CD14-positive monocyte (primary cell): ENCODE results near the gene C12orf75. TPM values are rescaled to one million over a fixed set of nuclear protein-coding genes. Genes with fewer than 3 reads are reported as not detected.
"Not testable (repeated sequence)": the region's sequence is repeated elsewhere in the genome, so short reads cannot be mapped to it uniquely, and the experiment has no call there.

ENCODE experiments used
- DNase-seq, 3 donors: peaks; one replicate each; pipeline ENCODE4 v3.0.0-alpha.2; 2011 to 2022
- H2AFZ ChIP-seq: 2 replicates; pipeline ENCODE4 v1.6.0; 2012; ENCODE audit warnings: mild to moderate bottlenecking, low read depth, low read length, inconsistent platforms; ENCODE audit not compliant: insufficient read depth, poor library complexity, severe bottlenecking
- H3K27ac ChIP-seq, 2 donors: 1 replicate in 1 of 2; 2 replicates in 1 of 2; pipeline ENCODE4 v1.5.1; 2012 to 2013; ENCODE audit warnings: low read length in 2 of 2, control low read depth in 1 of 2, inconsistent platforms in 1 of 2, low read depth in 1 of 2, mild to moderate bottlenecking in 1 of 2
- H3K27me3 ChIP-seq, 2 donors: one replicate each; pipeline versions ENCODE4 v1.6.0 to v1.6.1; 2011 to 2013; ENCODE audit warnings: low read length in 2 of 2; ENCODE audit not compliant: control insufficient read depth in 2 of 2, insufficient read depth in 2 of 2
- H3K36me3 ChIP-seq, 2 donors: replicated peaks in 1 of 2; 1 replicate in 1 of 2; 2 replicates in 1 of 2; pipeline versions ENCODE4 v1.5.1 to v1.6.1; 2012 to 2013; ENCODE audit warnings: low read length in 2 of 2, control low read depth in 1 of 2, inconsistent platforms in 1 of 2, mild to moderate bottlenecking in 1 of 2; ENCODE audit not compliant: insufficient read depth in 2 of 2, control insufficient read depth in 1 of 2
- H3K4me1 ChIP-seq, 2 donors: 1 replicate in 1 of 2; 2 replicates in 1 of 2; pipeline versions ENCODE4 v1.5.1 to v1.6.1; 2012 to 2013; ENCODE audit warnings: low read length in 2 of 2, control low read depth in 1 of 2, inconsistent platforms in 1 of 2, mild to moderate bottlenecking in 1 of 2, moderate library complexity in 1 of 2; ENCODE audit not compliant: insufficient read depth in 2 of 2, control insufficient read depth in 1 of 2
- H3K4me2 ChIP-seq: replicated peaks from 2 replicates; pipeline ENCODE3; 2012; ENCODE audit warnings: low read length, moderate library complexity, mild to moderate bottlenecking; ENCODE audit not compliant: poor library complexity, severe bottlenecking; ENCODE audit errors: extremely low read depth
- H3K4me3 ChIP-seq, 3 experiments: fragments of 200-600 bp in 1 of 3; sonication (generic) in 1 of 3; replicated peaks in 1 of 3; 1 replicate in 2 of 3; 2 replicates in 1 of 3; pipeline ENCODE4 v1.5.1; 2011 to 2013; ENCODE audit warnings: low read length in 3 of 3, mild to moderate bottlenecking in 3 of 3, control low read depth in 2 of 3, low read depth in 2 of 3, inconsistent platforms in 1 of 3, moderate library complexity in 1 of 3
- H3K79me2 ChIP-seq: 2 replicates; pipeline ENCODE4 v1.6.0; 2012; ENCODE audit warnings: mild to moderate bottlenecking, control low read depth, inconsistent platforms, low read length, moderate library complexity; ENCODE audit not compliant: insufficient read depth
- H3K9ac ChIP-seq: 2 replicates; pipeline ENCODE4 v1.6.0; 2017; ENCODE audit warnings: low read length, mild to moderate bottlenecking; ENCODE audit not compliant: insufficient read depth, poor library complexity, severe bottlenecking
- H3K9me3 ChIP-seq, 2 donors: replicated peaks in 1 of 2; 1 replicate in 1 of 2; 2 replicates in 1 of 2; pipeline versions ENCODE4 v1.5.1 to v1.6.1; 2012 to 2013; ENCODE audit warnings: low read length in 2 of 2, control low read depth in 1 of 2; ENCODE audit not compliant: control insufficient read depth in 1 of 2, insufficient read depth in 1 of 2
- H4K20me1 ChIP-seq: 2 replicates; pipeline ENCODE4 v1.6.0; 2012; ENCODE audit warnings: mild to moderate bottlenecking, low read length, control low read depth, moderate library complexity; ENCODE audit not compliant: insufficient read depth
- H3K27ac Mint-ChIP-seq, 7 donors: one replicate each; pipeline ENCODE4 v1.8.0; 2020; ENCODE audit warnings: mild to moderate bottlenecking in 7 of 7, mixed read lengths in 7 of 7, moderate library complexity in 6 of 7, inconsistent platforms in 2 of 7
- H3K27me3 Mint-ChIP-seq, 3 donors: one replicate each; pipeline ENCODE4 v1.8.0; 2021 to 2022; ENCODE audit warnings: low read depth in 3 of 3, mild to moderate bottlenecking in 3 of 3, mixed read lengths in 3 of 3, moderate library complexity in 3 of 3, inconsistent platforms in 1 of 3
- H3K36me3 Mint-ChIP-seq, 2 donors: one replicate each; pipeline ENCODE4 v1.8.0; 2020; ENCODE audit warnings: mixed read lengths in 2 of 2, inconsistent platforms in 1 of 2, mild to moderate bottlenecking in 1 of 2
- H3K4me1 Mint-ChIP-seq: one replicate; pipeline ENCODE4 v1.8.0; 2020; ENCODE audit warnings: mild to moderate bottlenecking, mixed read lengths
- H3K4me3 Mint-ChIP-seq, 2 donors: one replicate each; pipeline ENCODE4 v1.8.0; 2020; ENCODE audit warnings: mild to moderate bottlenecking in 2 of 2, mixed read lengths in 2 of 2, moderate library complexity in 1 of 2
- H3K9me3 Mint-ChIP-seq, 7 donors: one replicate each; pipeline ENCODE4 v1.8.0; 2020 to 2022; ENCODE audit warnings: mixed read lengths in 7 of 7, mild to moderate bottlenecking in 6 of 7, moderate library complexity in 6 of 7, inconsistent platforms in 2 of 7
- WGBS: methylation state at CpG from one replicate; pipeline ENCODE4 v1.1.5; 2013; ENCODE audit warnings: missing lambda C conversion rate; ENCODE audit not compliant: insufficient coverage; 5-methylcytosine and 5-hydroxymethylcytosine counted together
- intact Hi-C, 2 donors: fragments of 100-400 bp; cut with micrococcal nuclease; formaldehyde crosslinking; loops; one replicate each; pipeline versions ENCODE4 v1.15.0 to v1.15.1; 2023
- polyA plus RNA-seq, 3 donors: library from polyadenylated mRNA; depleted of rRNA in 1 of 3; unstranded in 2 of 3; stranded (reverse) in 1 of 3; fragments of 300-500 nt in 2 of 3; fragments of >200 nt in 1 of 3; fragmentation: Illumina TruSeq in 2 of 3; gene quantifications; 1 replicate in 2 of 3; 2 replicates in 1 of 3; pipeline ENCODE4 v1.2.3, GENCODE V29; 2012 to 2021

Gene C12orf75
- polyA plus RNA-seq, 3 donors = 0.45 to 0.73 (median 0.73) TPM

- intact Hi-C loops, H4K20me1 ChIP-seq, DNase-seq, H3K27me3 Mint-ChIP-seq, H3K9ac ChIP-seq, H3K27ac Mint-ChIP-seq, H3K4me3 ChIP-seq, H2AFZ ChIP-seq, H3K36me3 Mint-ChIP-seq, H3K36me3 ChIP-seq, H3K4me2 ChIP-seq, H3K4me1 Mint-ChIP-seq, H3K4me1 ChIP-seq, H3K4me3 Mint-ChIP-seq, H3K27me3 ChIP-seq, H3K79me2 ChIP-seq, H3K27ac ChIP-seq: not testable (repeated sequence)
- H3K9me3 ChIP-seq = peaks cover 13 to 16% of the 10 kb centered on the region in 2 donors
- no CpG with 5 or more reads among the region's 2 CpGs for WGBS
- H3K9me3 Mint-ChIP-seq = peaks cover 14 to 28% (median 21%) of the 10 kb centered on the region in 7 donors
Observed at GRCh38 chr12:105310476-105311085, 19.9 kb upstream of the C12orf75 start.

GRCh38 chr12:105311936-105312335, 18.6 kb upstream of the C12orf75 start:
- H3K9ac ChIP-seq, H3K36me3 Mint-ChIP-seq, H3K27me3 ChIP-seq, H3K36me3 ChIP-seq, H3K27ac Mint-ChIP-seq, H2AFZ ChIP-seq, intact Hi-C loops, H4K20me1 ChIP-seq, H3K27me3 Mint-ChIP-seq, H3K4me1 ChIP-seq, H3K79me2 ChIP-seq, H3K27ac ChIP-seq, H3K4me3 ChIP-seq, DNase-seq, H3K4me1 Mint-ChIP-seq, H3K4me2 ChIP-seq, H3K4me3 Mint-ChIP-seq: not testable (repeated sequence)
- peaks cover 14 to 28% (median 22%) of the 10 kb centered on the region in 7 donors for H3K9me3 Mint-ChIP-seq
- no CpG with 5 or more reads among the region's 3 CpGs for WGBS
- H3K9me3 ChIP-seq = peaks cover 13 to 16% of the 10 kb centered on the region in 2 donors

DNA sequence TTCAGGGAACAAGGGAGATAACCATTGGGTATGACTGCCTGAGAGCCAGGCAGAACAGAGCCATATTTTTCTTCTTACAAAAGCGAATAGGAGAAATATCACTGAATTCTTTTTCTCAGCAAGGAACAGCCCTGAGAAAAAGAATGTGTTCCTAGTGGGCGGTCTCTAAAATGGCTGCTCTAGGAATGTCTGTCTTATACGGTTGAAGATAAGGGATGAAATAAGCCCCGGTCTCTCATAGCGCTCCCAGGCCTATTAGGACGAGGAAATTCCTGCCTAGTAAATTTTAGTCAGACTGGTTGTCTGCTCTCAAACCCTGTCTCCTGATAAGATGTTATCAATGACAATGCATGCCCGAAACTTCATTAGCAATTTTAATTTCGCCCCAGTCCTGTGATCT, 16.7 kb upstream of the C12orf75 start:
- H3K4me3 Mint-ChIP-seq, H3K27me3 ChIP-seq, H3K79me2 ChIP-seq, H3K4me3 ChIP-seq, H3K9ac ChIP-seq, H3K4me1 Mint-ChIP-seq, H3K36me3 Mint-ChIP-seq, H3K4me1 ChIP-seq, H3K4me2 ChIP-seq, H3K36me3 ChIP-seq, H3K27ac Mint-ChIP-seq, intact Hi-C loops, H3K27ac ChIP-seq, H2AFZ ChIP-seq, H4K20me1 ChIP-seq, DNase-seq, H3K27me3 Mint-ChIP-seq: not testable (repeated sequence)
- H3K9me3 ChIP-seq = peaks cover 12 to 13% of the 10 kb centered on the region in 2 donors
- WGBS = 100% methylated on average over 2 of the region's 8 CpGs
- H3K9me3 Mint-ChIP-seq = peaks cover 8 to 24% (median 15%) of the 10 kb centered on the region in 7 donors
